Right atrium auricular region (tissue), 2 donors: ENCODE results near the gene DNAAF3. TPM values are rescaled to one million over a fixed set of nuclear protein-coding genes. Genes with fewer than 3 reads are reported as not detected.
A peak's percentile ranks its signal among the peaks of the same experiment; 100 is the strongest.

ENCODE experiments used
- DNase-seq: peaks from one replicate; pipeline ENCODE4 v3.0.0-alpha.2; 2019; ENCODE audit warnings: low spot score
- H3K27ac ChIP-seq, 2 donors: fragments of 200-600 bp; sonication (generic); 1 replicate in 1 of 2; 2 replicates in 1 of 2; pipeline ENCODE4 v1.5.1; 2016 to 2019
- H3K27me3 ChIP-seq, 2 donors: fragments of 200-600 bp; sonication (generic); one replicate each; pipeline versions ENCODE4 v1.5.1 to v1.6.0; 2017 to 2019
- H3K36me3 ChIP-seq: fragments of 200-600 bp; sonication (generic); one replicate; pipeline ENCODE4 v1.5.1; 2016
- H3K4me1 ChIP-seq, 2 donors: fragments of 200-600 bp; sonication (generic); one replicate each; pipeline versions ENCODE4 v1.5.1 to v1.6.0; 2017 to 2019
- H3K4me3 ChIP-seq, 2 donors: fragments of 200-600 bp; sonication (generic); 1 replicate in 1 of 2; 2 replicates in 1 of 2; pipeline ENCODE4 v1.5.1; 2017 to 2019; ENCODE audit warnings: mild to moderate bottlenecking in 1 of 2, moderate library complexity in 1 of 2
- H3K9me3 ChIP-seq, 2 donors: fragments of 200-600 bp; sonication (generic); one replicate each; pipeline ENCODE4 v1.5.1; 2019
- total RNA-seq, 2 donors: library from RNA; depleted of rRNA; stranded (reverse); fragments of >200 nt; gene quantifications; one replicate each; pipeline ENCODE4 v1.1.0, GENCODE V29; 2016
- TF ChIP-seq, protein P1 (sequence below), 2 donors: fragments of 200-600 bp; sonication (generic); IDR thresholded peaks; one replicate each; pipeline ENCODE4 v1.5.1; 2019; ENCODE audit warnings: antibody characterized with exemption in 2 of 2

The DNAAF3 gene
- total RNA-seq, 2 donors from 2014 or later = 0.89 to 2.7 TPM

DNA sequence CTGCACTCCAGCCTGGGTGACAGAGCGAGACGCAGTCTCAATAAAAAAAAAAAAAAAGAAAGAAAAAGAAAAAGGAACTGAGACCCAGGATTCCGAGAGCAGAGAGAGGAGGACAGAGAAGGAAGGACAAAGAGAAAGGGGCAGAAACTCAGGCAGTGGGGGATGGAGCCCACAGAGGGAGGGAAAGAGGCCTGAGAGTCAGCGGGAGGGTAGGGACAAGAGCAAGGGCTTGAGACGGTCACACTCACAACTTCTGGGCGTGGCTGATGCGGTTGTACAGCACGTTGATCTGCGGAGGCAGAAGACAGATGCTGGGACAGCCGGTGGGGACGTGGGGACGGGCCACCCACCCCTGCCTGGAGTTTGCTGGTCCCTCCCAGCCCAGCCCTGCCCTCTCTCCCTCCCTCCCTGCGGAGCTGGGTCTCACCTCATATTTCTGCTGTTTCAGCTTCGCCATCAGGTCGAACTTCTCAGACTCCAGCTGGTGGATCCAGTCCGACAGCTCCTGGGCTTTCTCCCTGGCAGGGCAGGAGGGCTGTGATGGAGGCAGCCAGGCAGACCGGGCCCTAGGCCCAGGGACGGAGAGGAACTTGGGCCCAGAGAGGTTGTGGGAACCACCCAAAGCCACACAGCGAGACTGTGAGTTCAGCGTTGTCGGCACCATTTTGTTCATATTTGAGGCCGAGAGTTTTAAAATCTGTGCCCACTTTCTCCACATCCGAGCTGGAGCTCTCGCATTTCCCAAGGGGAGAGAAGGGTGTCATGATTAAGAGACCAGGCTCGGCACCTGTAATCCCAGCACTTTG lies 32.6 kb downstream of the DNAAF3 start:
- TF ChIP-seq, protein P1, sequence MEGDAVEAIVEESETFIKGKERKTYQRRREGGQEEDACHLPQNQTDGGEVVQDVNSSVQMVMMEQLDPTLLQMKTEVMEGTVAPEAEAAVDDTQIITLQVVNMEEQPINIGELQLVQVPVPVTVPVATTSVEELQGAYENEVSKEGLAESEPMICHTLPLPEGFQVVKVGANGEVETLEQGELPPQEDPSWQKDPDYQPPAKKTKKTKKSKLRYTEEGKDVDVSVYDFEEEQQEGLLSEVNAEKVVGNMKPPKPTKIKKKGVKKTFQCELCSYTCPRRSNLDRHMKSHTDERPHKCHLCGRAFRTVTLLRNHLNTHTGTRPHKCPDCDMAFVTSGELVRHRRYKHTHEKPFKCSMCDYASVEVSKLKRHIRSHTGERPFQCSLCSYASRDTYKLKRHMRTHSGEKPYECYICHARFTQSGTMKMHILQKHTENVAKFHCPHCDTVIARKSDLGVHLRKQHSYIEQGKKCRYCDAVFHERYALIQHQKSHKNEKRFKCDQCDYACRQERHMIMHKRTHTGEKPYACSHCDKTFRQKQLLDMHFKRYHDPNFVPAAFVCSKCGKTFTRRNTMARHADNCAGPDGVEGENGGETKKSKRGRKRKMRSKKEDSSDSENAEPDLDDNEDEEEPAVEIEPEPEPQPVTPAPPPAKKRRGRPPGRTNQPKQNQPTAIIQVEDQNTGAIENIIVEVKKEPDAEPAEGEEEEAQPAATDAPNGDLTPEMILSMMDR (IDR thresholded peaks at IDR 0.05) = no peak
- no peak overlapping the region for H3K4me3 ChIP-seq
- peaks cover 4% of the 10 kb centered on the region for H3K36me3 ChIP-seq
- no peaks in the 10 kb centered on the region for H3K27me3 ChIP-seq
- no peaks in the 10 kb centered on the region for H3K9me3 ChIP-seq
- H3K4me1 ChIP-seq = no peaks in the 10 kb centered on the region
- no peak overlapping the region for H3K27ac ChIP-seq
- no peak for DNase-seq

DNA sequence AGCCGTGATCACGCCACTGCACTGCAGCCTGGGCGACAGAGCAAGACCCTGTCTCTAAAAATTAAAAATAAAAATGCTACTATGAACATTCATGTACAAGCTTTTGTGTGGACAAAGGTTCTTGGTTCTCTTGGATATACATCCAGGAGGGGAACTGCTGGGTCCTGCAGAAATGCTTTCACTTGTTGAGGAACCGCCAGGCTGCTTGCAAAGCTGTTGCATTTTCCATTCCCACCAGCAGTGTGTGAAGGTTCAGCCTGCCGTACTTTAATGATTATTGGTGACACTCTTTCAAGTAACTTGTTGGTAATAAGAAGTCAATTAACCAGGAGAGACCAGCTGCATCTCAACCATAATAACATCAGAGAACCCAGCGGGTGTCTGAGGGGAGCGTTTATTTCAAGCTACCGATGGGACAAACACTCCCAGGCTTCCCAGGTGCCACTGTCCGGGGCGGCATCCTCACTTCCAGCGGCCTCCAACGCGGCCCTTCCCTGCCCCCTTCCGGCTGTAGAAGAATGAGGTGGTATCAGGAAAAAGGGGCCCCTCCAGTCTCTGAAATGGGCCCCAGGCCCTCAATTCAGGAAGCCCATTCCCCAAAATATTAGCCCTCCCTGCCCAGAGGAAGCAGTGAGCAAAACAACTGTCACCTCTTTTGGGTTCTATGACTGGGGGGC lies 33.8 kb downstream of the DNAAF3 start:
- H3K4me3 ChIP-seq = no peak overlapping the region
- no peaks in the 10 kb centered on the region for H3K9me3 ChIP-seq
- H3K27ac ChIP-seq = no peak overlapping the region
- TF ChIP-seq, protein P1 (IDR thresholded peaks at IDR 0.05) = peak in 1 of 2 donors; percentile 18
- no peaks in the 10 kb centered on the region for H3K27me3 ChIP-seq
- no peaks in the 10 kb centered on the region for H3K4me1 ChIP-seq
- peaks cover 4% of the 10 kb centered on the region for H3K36me3 ChIP-seq
- no peak for DNase-seq

DNA sequence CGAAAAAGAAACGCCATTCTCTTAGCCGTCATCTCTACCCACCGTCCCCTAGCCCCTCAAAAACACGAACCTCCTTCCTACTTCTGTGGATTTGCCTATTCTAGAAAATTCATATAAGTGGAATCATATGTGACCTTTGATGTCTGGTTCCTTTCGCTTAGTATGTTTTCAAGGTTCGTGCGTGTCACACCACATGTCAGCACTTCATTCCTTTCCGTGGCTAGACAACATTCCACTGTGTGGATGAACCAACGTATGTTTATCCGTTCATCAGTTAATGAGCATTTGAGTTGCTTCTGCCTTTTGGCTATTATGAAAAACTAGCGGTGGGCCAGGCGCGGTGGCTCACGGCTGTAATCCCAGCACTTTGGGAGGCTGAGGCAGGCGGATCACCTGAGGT lies 35.0 kb downstream of the DNAAF3 start:
- peaks cover under 1% of the 10 kb centered on the region for H3K36me3 ChIP-seq
- no peaks in the 10 kb centered on the region for H3K4me1 ChIP-seq
- H3K4me3 ChIP-seq = no peak overlapping the region
- no peak overlapping the region for H3K27ac ChIP-seq
- TF ChIP-seq, protein P1 (IDR thresholded peaks at IDR 0.05) = no peak
- no peak for DNase-seq
- no peaks in the 10 kb centered on the region for H3K27me3 ChIP-seq
- H3K9me3 ChIP-seq = no peaks in the 10 kb centered on the region

DNA sequence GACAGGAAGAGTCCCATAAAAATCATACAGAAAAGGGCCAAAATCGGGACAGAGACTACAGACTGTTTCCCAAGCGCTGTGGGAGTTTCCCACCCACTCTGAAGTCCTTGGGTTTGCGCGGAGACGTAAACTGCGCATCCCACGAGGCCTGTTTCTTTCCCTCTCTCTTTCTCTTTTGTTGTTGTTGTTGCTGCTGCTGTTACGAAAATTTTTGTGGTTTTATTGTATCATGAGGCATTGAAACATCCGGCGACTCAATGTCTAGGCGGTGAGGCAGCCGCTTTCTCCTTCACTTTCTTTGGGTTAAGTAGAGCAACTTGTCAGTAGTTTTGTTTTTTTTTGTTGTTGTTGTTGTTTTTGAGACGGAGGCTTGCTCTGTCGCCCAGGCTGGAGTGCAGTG lies 47.4 kb downstream of the DNAAF3 start:
- TF ChIP-seq, protein P1 (IDR thresholded peaks at IDR 0.05) = no peak
- no peaks in the 10 kb centered on the region for H3K36me3 ChIP-seq
- peaks cover 0 to 33% of the 10 kb centered on the region in 2 donors for H3K4me1 ChIP-seq
- H3K27me3 ChIP-seq = no peaks in the 10 kb centered on the region
- DNase-seq = no peak
- H3K9me3 ChIP-seq = no peaks in the 10 kb centered on the region
- H3K4me3 ChIP-seq = no peak overlapping the region
- peak overlapping the region; percentile 77 to 85 for H3K27ac ChIP-seq

DNA sequence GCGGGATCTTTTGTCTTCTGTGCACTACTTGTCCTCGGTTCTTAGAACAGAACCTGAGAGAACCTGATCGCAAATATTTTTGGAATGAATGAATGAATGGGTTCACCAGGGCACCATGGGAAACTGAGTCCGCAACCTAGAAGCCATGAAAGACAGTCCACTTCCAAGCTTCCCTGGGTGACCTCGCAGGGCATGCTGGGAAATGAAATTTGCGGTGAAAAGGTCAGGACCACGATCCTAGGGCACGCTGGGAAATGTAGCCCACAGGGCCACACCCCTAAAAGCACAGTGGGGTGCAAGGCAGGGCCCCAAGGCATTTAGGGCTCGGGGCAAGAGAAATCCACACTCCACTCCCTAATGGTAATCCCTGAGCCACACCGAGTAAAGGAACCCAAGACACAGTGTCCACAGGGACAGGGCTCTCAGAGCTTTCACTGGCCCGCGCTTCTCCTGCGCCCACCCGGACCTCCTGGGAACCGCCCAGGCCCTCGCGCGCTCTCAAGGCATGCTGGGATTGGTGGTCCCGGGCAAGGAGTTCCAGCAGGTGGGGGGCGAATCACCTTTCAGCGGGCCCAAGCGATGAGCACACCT lies 47.9 kb downstream of the DNAAF3 start:
- TF ChIP-seq, protein P1 (IDR thresholded peaks at IDR 0.05) = no peak

More for the DNA sequence above, 47.9 kb downstream of the DNAAF3 start:
- Histone ChIP-seq H3K9me3 (no peaks in the 10 kb centered on the region), H3K4me1 (peaks cover 0 to 38% of the 10 kb centered on the region in 2 donors), H3K4me3 (peak overlapping the region; percentile 80 to 88), H3K27ac (peak overlapping the region; percentile 77 to 85), H3K36me3 (no peaks in the 10 kb centered on the region), H3K27me3 (no peaks in the 10 kb centered on the region)
- DNase-seq = no peak
